Measurements from ENCODE around the gene DKK3. TPM values are rescaled to one million over a fixed set of nuclear protein-coding genes. Genes with fewer than 3 reads are reported as not detected.

Gene DKK3
- total RNA-seq, 1 donor from 2014 or later: 769 TPM

DNA sequence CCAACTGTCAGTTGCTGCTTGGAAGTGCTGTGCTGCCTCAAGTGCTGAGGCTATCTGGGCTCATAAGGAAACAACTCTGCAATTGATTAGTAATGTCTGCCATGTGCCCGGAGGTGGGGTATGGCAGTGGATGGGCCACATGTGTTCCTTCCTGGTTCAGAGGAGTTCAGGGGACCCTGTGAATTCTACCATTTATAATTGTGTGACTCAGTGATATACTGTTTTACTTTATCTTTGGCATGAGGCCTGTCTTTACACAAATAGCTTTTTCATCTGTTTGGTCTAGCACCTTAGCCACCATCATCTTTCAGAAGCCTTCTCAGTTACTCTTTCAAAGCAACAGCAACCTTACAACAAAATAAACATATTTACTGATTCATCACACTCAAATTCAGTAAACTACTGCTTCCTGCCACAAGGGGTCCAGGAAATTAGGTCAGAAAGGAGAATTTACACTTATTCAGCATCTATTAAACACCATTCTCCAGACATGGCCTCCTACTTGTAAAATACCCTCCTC is 20.9 kb downstream of the DKK3 start:
- TF ChIP-seq, protein P1, sequence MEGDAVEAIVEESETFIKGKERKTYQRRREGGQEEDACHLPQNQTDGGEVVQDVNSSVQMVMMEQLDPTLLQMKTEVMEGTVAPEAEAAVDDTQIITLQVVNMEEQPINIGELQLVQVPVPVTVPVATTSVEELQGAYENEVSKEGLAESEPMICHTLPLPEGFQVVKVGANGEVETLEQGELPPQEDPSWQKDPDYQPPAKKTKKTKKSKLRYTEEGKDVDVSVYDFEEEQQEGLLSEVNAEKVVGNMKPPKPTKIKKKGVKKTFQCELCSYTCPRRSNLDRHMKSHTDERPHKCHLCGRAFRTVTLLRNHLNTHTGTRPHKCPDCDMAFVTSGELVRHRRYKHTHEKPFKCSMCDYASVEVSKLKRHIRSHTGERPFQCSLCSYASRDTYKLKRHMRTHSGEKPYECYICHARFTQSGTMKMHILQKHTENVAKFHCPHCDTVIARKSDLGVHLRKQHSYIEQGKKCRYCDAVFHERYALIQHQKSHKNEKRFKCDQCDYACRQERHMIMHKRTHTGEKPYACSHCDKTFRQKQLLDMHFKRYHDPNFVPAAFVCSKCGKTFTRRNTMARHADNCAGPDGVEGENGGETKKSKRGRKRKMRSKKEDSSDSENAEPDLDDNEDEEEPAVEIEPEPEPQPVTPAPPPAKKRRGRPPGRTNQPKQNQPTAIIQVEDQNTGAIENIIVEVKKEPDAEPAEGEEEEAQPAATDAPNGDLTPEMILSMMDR (IDR thresholded peaks at IDR 0.05; ENCODE audit: borderline replicate concordance): peak; percentile 37
- intact Hi-C loops (cut with micrococcal nuclease): no loop called here
- no peak overlapping the region for H3K4me3 ChIP-seq
- H3K27me3 ChIP-seq (ENCODE audit: low read depth): no peaks in the 10 kb centered on the region
- DNase-seq: no peak
- no peaks in the 10 kb centered on the region for H3K9me3 ChIP-seq (replicated peaks)
- no peaks in the 10 kb centered on the region for H3K36me3 ChIP-seq
- H3K27ac ChIP-seq (replicated peaks): peak overlapping the region; percentile 96
- H3K4me1 ChIP-seq: peaks cover 95% of the 10 kb centered on the region

DNA sequence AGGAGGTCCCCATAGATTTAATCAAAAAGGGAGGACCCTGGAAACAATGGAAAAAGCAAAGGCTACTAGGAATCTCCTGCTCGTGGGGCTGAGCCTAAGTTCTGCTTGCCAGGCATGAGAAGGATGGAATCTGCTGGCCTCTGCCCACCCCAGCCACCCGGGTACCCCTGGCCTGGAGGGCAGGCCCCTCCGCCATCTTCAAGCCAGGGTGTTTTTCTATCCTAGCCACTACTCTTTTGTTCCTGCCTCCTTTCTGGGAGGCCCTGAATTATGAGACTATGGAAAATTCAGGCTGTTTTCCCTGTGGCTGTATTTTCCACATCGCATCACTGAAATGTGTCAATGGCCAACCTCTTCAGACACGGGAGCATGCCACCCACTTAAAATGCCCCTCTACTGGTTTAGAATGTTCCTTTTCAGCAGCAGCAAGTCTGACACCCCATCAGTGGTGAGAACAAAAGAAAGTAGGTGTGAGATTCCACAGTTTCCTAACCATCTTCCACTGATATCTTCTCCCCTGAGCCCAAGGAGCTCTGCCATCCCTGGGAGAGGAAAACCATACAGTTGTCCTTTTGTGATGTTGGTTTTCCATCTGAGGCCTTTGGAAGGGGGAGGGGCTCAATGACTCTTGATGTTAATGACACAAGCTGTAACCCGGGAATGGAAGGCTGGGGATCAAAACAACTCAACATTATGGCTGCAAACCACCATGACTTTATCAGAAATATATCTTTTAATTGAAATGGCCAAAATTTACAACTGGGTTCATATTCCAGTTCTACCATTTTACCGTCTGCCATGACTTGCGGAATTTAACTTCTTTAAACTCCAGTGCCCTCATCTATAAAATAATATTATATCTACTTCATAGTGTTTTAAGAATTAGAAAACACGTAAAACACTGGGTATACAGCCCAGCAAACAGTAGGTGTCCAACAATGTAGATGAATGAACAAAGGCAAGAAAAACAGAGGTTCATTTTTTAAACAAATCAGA is 22.2 kb downstream of the DKK3 start:
- Histone ChIP-seq H3K4me3 (no peak overlapping the region), H3K27me3 (ENCODE audit: low read depth) (no peaks in the 10 kb centered on the region), H3K9me3 (replicated peaks) (no peaks in the 10 kb centered on the region), H3K36me3 (no peaks in the 10 kb centered on the region), H3K4me1 (peaks cover 98% of the 10 kb centered on the region), H3K27ac (replicated peaks) (peak overlapping the region; percentile 96)
- intact Hi-C loops (cut with micrococcal nuclease): no loop called here
- DNase-seq: no peak
- TF ChIP-seq, protein P1 (IDR thresholded peaks at IDR 0.05; ENCODE audit: borderline replicate concordance): no peak

DNA sequence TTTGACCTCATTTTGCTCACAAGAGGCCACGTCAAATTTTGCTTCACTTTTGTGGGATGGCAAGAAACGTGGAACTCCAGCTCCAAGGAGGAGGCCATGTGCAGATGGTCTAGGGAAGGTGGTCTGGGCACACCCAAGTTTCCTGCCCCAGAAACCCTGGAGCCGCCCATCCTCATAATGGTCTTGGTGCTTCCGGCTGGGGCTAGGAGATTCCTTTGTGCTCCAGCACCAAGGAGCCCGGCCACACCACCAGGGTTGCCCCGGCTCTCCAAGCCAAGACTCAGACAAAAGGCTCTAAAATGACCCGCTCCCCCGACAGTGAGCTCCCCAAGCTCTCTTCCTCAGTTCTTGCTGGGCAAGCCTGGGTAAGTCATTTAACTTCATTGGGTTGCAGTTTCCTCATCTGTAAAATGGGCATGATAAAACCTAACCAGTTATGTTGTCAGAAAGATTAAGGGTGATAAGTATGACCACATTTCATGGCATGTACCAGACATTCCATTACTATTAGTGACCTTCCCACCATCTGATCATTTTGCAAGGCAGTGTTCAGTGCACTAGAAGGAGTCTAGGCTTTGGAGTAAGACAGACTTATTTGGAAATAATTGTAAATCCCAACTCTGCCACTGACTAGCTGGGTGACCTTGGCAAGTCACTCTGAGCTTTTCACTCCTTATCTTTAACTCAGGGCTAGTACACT is 23.3 kb downstream of the DKK3 start:
- Histone ChIP-seq H3K27me3 (ENCODE audit: low read depth) (no peaks in the 10 kb centered on the region), H3K27ac (replicated peaks) (peak overlapping the region; percentile 96), H3K36me3 (no peaks in the 10 kb centered on the region), H3K9me3 (replicated peaks) (no peaks in the 10 kb centered on the region), H3K4me1 (peaks cover 100% of the 10 kb centered on the region), H3K4me3 (no peak overlapping the region)
- TF ChIP-seq, protein P1 (IDR thresholded peaks at IDR 0.05; ENCODE audit: borderline replicate concordance): no peak
- no peak for DNase-seq
- intact Hi-C loops (cut with micrococcal nuclease): no loop called here

DNA sequence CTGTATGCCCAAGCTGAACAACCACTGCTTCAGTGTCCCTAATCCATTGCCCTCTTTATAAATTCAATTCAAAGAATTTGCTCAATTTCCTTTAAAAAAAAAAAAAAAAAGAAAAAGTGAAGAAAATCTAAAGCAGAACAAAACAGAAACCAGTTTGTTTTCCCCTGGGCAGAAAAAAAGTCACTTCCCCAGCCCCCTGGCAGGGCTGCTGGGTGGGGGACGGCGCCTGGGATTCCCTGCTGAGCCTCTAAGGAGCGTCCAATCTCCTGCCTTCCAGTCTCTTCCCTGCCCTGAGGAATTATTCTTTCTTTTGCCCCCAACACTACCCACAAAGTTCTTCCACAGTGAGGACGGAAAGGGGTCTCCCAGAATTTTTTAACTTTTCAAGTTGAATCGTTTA is 23.9 kb downstream of the DKK3 start:
- Histone ChIP-seq H3K9me3 (replicated peaks) (no peaks in the 10 kb centered on the region), H3K36me3 (no peaks in the 10 kb centered on the region), H3K4me3 (no peak overlapping the region), H3K27ac (replicated peaks) (peak overlapping the region; percentile 96), H3K4me1 (peaks cover 100% of the 10 kb centered on the region), H3K27me3 (ENCODE audit: low read depth) (no peaks in the 10 kb centered on the region)
- DNase-seq: no peak
- TF ChIP-seq, protein P1 (IDR thresholded peaks at IDR 0.05; ENCODE audit: borderline replicate concordance): no peak
- intact Hi-C loops (cut with micrococcal nuclease): no loop called here

DNA sequence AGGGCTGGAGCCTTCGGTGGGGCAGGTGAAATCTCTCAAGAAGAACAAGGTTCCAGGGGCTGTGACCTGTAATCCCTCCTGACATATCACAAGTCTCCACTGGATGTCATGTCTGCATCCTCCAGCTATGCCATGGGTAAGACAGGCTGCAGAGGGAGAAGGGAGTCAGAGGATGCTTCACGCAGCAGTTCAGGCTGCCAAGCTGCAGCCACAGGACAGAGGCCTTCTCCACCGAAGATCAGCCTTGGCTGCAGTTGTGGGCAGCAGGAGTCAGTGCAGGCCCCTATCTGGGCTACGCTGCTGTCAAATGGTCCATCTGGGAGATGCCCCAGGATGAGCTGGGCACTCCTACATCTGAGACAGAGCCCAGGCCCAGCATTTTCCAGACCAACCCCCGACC is 25.0 kb downstream of the DKK3 start:
- Histone ChIP-seq H3K4me3 (no peak overlapping the region), H3K27me3 (ENCODE audit: low read depth) (no peaks in the 10 kb centered on the region), H3K36me3 (no peaks in the 10 kb centered on the region), H3K27ac (replicated peaks) (peak overlapping the region; percentile 96), H3K9me3 (replicated peaks) (no peaks in the 10 kb centered on the region), H3K4me1 (peaks cover 100% of the 10 kb centered on the region)
- TF ChIP-seq, protein P1 (IDR thresholded peaks at IDR 0.05; ENCODE audit: borderline replicate concordance): no peak
- no peak for DNase-seq
- intact Hi-C loops (cut with micrococcal nuclease): no loop called here
